Liver (tissue), 9 donors: Measurements from ENCODE around the gene LSAMP. TPM values are rescaled to one million over a fixed set of nuclear protein-coding genes. Genes with fewer than 3 reads are reported as not detected.

ENCODE experiments used
- DNase-seq: peaks from one replicate; pipeline ENCODE4 v3.0.0-alpha.2; 2017; ENCODE audit warnings: low spot score
- H3K27ac ChIP-seq, 2 donors: one replicate each; pipeline ENCODE4 v1.7.0; 2013; ENCODE audit warnings: inconsistent platforms in 2 of 2, low read length in 2 of 2, control low read depth in 1 of 2, low read depth in 1 of 2, mild to moderate bottlenecking in 1 of 2
- H3K27me3 ChIP-seq, 4 donors: one replicate each; pipeline versions ENCODE4 v1.6.1 to v1.7.0; 2013; ENCODE audit warnings: low read length in 3 of 4, inconsistent platforms in 1 of 4, mild to moderate bottlenecking in 1 of 4, moderate library complexity in 1 of 4; ENCODE audit not compliant: control insufficient read depth in 4 of 4, insufficient read depth in 4 of 4
- H3K36me3 ChIP-seq, 4 donors: one replicate each; pipeline versions ENCODE4 v1.6.1 to v1.7.0; 2013; ENCODE audit warnings: low read length in 3 of 4, mild to moderate bottlenecking in 3 of 4, low read depth in 1 of 4, moderate library complexity in 1 of 4; ENCODE audit not compliant: control insufficient read depth in 4 of 4, insufficient read depth in 3 of 4
- H3K4me1 ChIP-seq, 4 donors: one replicate each; pipeline versions ENCODE4 v1.6.1 to v1.7.0; 2013; ENCODE audit warnings: low read length in 3 of 4, mild to moderate bottlenecking in 3 of 4, moderate library complexity in 1 of 4; ENCODE audit not compliant: control insufficient read depth in 4 of 4, insufficient read depth in 4 of 4
- H3K4me3 ChIP-seq, 3 donors: one replicate each; pipeline versions ENCODE4 v1.6.1 to v1.7.0; 2013; ENCODE audit warnings: low read length in 3 of 3, control low read depth in 1 of 3, low read depth in 1 of 3, mild to moderate bottlenecking in 1 of 3
- H3K9ac ChIP-seq, 2 donors: one replicate each; pipeline ENCODE4 v1.7.0; 2013; ENCODE audit warnings: low read length in 2 of 2, mild to moderate bottlenecking in 2 of 2, moderate library complexity in 2 of 2, control low read depth in 1 of 2, low read depth in 1 of 2
- H3K9me3 ChIP-seq, 4 donors: one replicate each; pipeline versions ENCODE4 v1.6.1 to v1.7.0; 2013; ENCODE audit warnings: low read length in 3 of 4; ENCODE audit not compliant: control insufficient read depth in 4 of 4
- EGR1 ChIP-seq, 2 donors: IDR thresholded peaks; 2 replicates each; pipeline ENCODE4 v1.6.1; 2016 to 2018; ENCODE audit warnings: antibody characterized with exemption in 2 of 2, low read depth in 2 of 2
- FOXA1 ChIP-seq: IDR thresholded peaks from 2 replicates; pipeline ENCODE4 v1.6.1; 2016; ENCODE audit warnings: antibody characterized with exemption
- FOXA2 ChIP-seq: IDR thresholded peaks from 2 replicates; pipeline ENCODE4 v1.6.1; 2016; ENCODE audit warnings: antibody characterized with exemption
- GABPA ChIP-seq, 2 donors: IDR thresholded peaks in 1 of 2; conservative IDR thresholded peaks in 1 of 2; 2 replicates each; pipeline ENCODE4 v1.6.1; 2016; ENCODE audit warnings: antibody characterized with exemption in 2 of 2, mild to moderate bottlenecking in 1 of 2, moderate library complexity in 1 of 2
- HNF4A ChIP-seq, 2 donors: conservative IDR thresholded peaks; 2 replicates each; pipeline ENCODE4 v1.6.1; 2016; ENCODE audit warnings: antibody characterized with exemption in 2 of 2, mild to moderate bottlenecking in 2 of 2
- HNF4G ChIP-seq: IDR thresholded peaks from 2 replicates; pipeline ENCODE4 v1.6.1; 2016; ENCODE audit warnings: antibody characterized with exemption
- JUND ChIP-seq, 2 donors: IDR thresholded peaks; 2 replicates each; pipeline ENCODE4 v1.6.1; 2016; ENCODE audit warnings: antibody characterized with exemption in 2 of 2
- NR2F2 ChIP-seq: IDR thresholded peaks from 2 replicates; pipeline ENCODE4 v1.6.1; 2016; ENCODE audit warnings: antibody characterized with exemption
- RAD21 ChIP-seq, 2 donors: IDR thresholded peaks; 2 replicates each; pipeline ENCODE4 v1.6.1; 2016; ENCODE audit warnings: antibody characterized with exemption in 2 of 2, mild to moderate bottlenecking in 2 of 2
- SP1 ChIP-seq: IDR thresholded peaks from 2 replicates; pipeline ENCODE4 v1.6.1; 2018; ENCODE audit warnings: antibody characterized with exemption, mild to moderate bottlenecking
- TAF1 ChIP-seq: conservative IDR thresholded peaks from 2 replicates; pipeline ENCODE4 v1.6.1; 2016; ENCODE audit warnings: antibody characterized with exemption, mild to moderate bottlenecking
- YY1 ChIP-seq: IDR thresholded peaks from 2 replicates; pipeline ENCODE4 v1.6.1; 2016; ENCODE audit warnings: antibody characterized with exemption, mild to moderate bottlenecking
- WGBS: extraction: QIAGEN DNeasy Blood & Tissue Kit; methylation state at CpG from one replicate; pipeline ENCODE4 v1.1.7; 2013; 5-methylcytosine and 5-hydroxymethylcytosine counted together
- polyA plus RNA-seq, 2 donors: library from polyadenylated mRNA; stranded (reverse) in 1 of 2; unstranded in 1 of 2; fragments of 200-250 nt in 1 of 2; fragments of >200 nt in 1 of 2; fragmentation: Nextera tagmentation in 1 of 2; extraction: Ambion mirVana in 1 of 2; gene quantifications; one replicate each; pipeline versions ENCODE4 v1.2.1 to v1.2.3, GENCODE V29; 2013 to 2015
- total RNA-seq, 2 donors: library from RNA; depleted of rRNA; stranded (reverse); fragments of >200 nt; gene quantifications; one replicate each; pipeline ENCODE4 v1.2.3, GENCODE V29; 2014
- TF ChIP-seq, protein P1 (sequence below): IDR thresholded peaks from 2 replicates; pipeline ENCODE4 v1.6.1; 2016; ENCODE audit warnings: antibody characterized with exemption, mild to moderate bottlenecking
- TF ChIP-seq, protein P2 (sequence below): fragments of 150-350 bp; IDR thresholded peaks from 2 replicates; pipeline ENCODE4 v1.5.1; 2017; ENCODE audit warnings: improper control_type of control experiment, low read depth, low read length; ENCODE audit not compliant: missing input control
- TF ChIP-seq, protein P3 (sequence below): IDR thresholded peaks from 2 replicates; pipeline ENCODE4 v1.6.1; 2016; ENCODE audit warnings: antibody characterized with exemption
- TF ChIP-seq, protein P4 (sequence below): IDR thresholded peaks from 2 replicates; pipeline ENCODE4 v1.6.1; 2016; ENCODE audit warnings: antibody characterized with exemption
- TF ChIP-seq, protein P5 (sequence below): IDR thresholded peaks from 2 replicates; pipeline ENCODE4 v1.6.1; 2016; ENCODE audit warnings: antibody characterized with exemption
- donor health status: healthy.
- donor health status: healthy.
- donor health status: healthy.
- donor health status: healthy.
- donor health status: healthy.

LSAMP gene
- total and polyA plus RNA-seq, 4 donors: 0.01 to 0.17 (median 0.06) TPM

DNA sequence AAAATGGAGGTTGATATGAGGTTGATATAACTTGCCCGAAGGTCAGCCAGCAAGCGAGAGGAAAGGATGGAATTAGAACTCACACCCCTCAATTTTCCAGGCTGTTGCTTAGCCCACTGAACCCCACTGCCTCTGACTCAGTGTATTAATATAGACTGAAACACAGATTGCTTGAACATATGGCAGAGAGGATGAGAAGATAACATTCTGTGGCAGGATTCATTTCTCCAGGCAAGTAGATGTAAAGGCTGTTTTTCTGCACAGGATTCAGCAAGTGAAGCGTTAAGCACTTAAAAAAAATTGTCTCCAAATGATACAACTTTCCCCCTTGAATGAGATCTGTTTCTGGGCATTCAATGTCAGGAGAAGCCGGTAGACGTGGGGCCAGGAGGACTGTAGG, 486.8 kb downstream of the LSAMP start (continued):
- TF ChIP-seq, protein P1, sequence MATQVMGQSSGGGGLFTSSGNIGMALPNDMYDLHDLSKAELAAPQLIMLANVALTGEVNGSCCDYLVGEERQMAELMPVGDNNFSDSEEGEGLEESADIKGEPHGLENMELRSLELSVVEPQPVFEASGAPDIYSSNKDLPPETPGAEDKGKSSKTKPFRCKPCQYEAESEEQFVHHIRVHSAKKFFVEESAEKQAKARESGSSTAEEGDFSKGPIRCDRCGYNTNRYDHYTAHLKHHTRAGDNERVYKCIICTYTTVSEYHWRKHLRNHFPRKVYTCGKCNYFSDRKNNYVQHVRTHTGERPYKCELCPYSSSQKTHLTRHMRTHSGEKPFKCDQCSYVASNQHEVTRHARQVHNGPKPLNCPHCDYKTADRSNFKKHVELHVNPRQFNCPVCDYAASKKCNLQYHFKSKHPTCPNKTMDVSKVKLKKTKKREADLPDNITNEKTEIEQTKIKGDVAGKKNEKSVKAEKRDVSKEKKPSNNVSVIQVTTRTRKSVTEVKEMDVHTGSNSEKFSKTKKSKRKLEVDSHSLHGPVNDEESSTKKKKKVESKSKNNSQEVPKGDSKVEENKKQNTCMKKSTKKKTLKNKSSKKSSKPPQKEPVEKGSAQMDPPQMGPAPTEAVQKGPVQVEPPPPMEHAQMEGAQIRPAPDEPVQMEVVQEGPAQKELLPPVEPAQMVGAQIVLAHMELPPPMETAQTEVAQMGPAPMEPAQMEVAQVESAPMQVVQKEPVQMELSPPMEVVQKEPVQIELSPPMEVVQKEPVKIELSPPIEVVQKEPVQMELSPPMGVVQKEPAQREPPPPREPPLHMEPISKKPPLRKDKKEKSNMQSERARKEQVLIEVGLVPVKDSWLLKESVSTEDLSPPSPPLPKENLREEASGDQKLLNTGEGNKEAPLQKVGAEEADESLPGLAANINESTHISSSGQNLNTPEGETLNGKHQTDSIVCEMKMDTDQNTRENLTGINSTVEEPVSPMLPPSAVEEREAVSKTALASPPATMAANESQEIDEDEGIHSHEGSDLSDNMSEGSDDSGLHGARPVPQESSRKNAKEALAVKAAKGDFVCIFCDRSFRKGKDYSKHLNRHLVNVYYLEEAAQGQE: no peak

DNA sequence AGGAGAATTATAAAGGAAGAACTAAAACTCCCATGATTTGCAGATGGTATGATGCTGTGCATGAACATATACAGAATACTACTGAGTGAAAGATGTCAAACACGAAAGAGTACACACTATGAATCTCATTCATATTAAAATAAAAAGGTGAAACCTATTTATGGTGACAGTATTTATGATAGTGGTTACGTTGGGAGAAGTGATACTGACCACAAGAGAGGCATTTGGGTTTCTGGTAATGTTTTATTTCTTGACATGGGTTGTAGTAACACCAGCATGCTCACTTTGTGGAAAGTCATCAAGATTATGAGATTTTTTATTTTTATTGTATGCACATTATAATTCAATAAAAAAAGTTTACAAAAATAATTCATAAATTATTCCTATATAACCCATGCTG, 498.0 kb downstream of the LSAMP start:
- Histone ChIP-seq H3K9me3 (no peaks in the 10 kb centered on the region), H3K27ac (no peak overlapping the region), H3K36me3 (no peaks in the 10 kb centered on the region), H3K4me1 (no peaks in the 10 kb centered on the region), H3K9ac (no peak overlapping the region), H3K4me3 (no peak overlapping the region), H3K27me3 (no peaks in the 10 kb centered on the region)
- 46% methylated on average over 2 of the region's 2 CpGs for WGBS
- DNase-seq: no peak
- TF ChIP-seq NR2F2 (no peak), FOXA2 (no peak), SP1 (no peak), TAF1 (no peak), GABPA (IDR thresholded peaks at IDR 0.05 in 1 of 2, conservative IDR thresholded peaks at IDR 0.05 in 1 of 2) (no peak), JUND (IDR thresholded peaks at IDR 0.05) (no peak), EGR1 (IDR thresholded peaks at IDR 0.05; ENCODE audit: low read depth in 2 of 2) (no peak), HNF4G (no peak), RAD21 (IDR thresholded peaks at IDR 0.05) (no peak), FOXA1 (no peak), HNF4A (conservative IDR thresholded peaks at IDR 0.05) (no peak), YY1 (no peak)
- TF ChIP-seq, protein P1: no peak
- TF ChIP-seq, protein P2, sequence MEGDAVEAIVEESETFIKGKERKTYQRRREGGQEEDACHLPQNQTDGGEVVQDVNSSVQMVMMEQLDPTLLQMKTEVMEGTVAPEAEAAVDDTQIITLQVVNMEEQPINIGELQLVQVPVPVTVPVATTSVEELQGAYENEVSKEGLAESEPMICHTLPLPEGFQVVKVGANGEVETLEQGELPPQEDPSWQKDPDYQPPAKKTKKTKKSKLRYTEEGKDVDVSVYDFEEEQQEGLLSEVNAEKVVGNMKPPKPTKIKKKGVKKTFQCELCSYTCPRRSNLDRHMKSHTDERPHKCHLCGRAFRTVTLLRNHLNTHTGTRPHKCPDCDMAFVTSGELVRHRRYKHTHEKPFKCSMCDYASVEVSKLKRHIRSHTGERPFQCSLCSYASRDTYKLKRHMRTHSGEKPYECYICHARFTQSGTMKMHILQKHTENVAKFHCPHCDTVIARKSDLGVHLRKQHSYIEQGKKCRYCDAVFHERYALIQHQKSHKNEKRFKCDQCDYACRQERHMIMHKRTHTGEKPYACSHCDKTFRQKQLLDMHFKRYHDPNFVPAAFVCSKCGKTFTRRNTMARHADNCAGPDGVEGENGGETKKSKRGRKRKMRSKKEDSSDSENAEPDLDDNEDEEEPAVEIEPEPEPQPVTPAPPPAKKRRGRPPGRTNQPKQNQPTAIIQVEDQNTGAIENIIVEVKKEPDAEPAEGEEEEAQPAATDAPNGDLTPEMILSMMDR: no peak
- TF ChIP-seq, protein P3, sequence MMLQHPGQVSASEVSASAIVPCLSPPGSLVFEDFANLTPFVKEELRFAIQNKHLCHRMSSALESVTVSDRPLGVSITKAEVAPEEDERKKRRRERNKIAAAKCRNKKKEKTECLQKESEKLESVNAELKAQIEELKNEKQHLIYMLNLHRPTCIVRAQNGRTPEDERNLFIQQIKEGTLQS: no peak
- TF ChIP-seq, protein P4, sequence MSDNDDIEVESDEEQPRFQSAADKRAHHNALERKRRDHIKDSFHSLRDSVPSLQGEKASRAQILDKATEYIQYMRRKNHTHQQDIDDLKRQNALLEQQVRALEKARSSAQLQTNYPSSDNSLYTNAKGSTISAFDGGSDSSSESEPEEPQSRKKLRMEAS: no peak
- TF ChIP-seq, protein P5, sequence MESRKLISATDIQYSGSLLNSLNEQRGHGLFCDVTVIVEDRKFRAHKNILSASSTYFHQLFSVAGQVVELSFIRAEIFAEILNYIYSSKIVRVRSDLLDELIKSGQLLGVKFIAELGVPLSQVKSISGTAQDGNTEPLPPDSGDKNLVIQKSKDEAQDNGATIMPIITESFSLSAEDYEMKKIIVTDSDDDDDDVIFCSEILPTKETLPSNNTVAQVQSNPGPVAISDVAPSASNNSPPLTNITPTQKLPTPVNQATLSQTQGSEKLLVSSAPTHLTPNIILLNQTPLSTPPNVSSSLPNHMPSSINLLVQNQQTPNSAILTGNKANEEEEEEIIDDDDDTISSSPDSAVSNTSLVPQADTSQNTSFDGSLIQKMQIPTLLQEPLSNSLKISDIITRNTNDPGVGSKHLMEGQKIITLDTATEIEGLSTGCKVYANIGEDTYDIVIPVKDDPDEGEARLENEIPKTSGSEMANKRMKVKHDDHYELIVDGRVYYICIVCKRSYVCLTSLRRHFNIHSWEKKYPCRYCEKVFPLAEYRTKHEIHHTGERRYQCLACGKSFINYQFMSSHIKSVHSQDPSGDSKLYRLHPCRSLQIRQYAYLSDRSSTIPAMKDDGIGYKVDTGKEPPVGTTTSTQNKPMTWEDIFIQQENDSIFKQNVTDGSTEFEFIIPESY: no peak
